DMS53 treated with DMSO at 0.1 percent for 48 hours (cell line): ENCODE data around the gene BORCS5.
A peak's percentile ranks its signal among the peaks of the same experiment; 100 is the strongest.

Experiments
- DNase-seq: peaks from one replicate; lab custom pipeline; 2025; ENCODE audit not compliant: unreplicated experiment; lab: John Stamatoyannopoulos, UW

The BORCS5 gene

DNA sequence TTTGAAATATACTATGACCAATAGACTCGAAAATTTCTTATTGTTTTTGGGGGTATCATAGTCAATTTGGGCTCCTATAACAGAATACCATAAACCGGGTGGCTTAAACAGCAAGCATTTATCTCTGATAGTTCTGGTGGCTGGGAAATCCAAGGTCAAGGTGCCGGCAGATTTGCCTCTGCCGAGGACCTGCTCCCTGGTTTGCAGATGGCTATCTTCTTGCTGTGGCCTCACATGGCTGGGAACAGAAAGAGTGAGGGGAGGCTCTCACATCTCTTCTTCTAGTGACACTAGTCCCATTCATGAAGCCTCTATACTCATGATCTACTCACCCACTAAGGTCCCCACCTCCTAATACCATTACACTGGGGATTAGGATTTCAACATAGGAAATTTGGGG, 70.7 kb downstream of the BORCS5 start:
- no peak for DNase-seq

GRCh38 chr12:12428047-12428446, 71.2 kb downstream of the BORCS5 start:
- DNase-seq, result no peak

DNA sequence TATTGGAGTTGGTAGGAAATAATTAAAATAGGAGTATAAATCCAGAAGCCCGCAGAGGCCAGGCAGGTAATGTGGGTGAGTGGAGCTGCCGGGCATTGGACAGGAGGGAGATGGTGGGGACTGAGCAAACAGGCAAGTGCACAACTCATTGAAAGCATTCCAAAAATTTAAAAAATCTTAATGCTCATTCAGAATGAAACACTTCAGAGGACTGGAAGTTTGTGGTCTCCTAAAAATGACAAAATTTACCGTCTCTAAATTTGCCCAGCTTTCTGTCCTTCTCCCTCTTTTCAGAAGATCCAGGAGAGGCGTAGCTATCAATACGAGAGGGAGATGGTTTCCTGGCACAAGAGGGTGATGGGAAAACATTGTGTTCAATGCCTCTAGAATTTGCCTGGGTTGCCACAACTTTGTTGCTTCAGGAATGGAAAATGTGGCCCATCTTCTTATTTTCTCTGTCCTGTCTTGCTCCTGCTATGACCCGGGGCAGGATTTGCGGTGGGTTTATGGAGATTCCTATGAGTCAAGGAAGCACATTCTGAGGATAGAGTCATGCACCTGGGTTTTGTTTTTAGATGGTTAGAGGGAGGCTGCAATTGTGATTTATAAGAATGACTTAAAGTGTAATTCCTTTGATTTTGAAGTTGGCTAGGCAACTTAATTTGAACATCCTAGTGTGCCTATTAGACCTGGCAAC, 72.2 kb downstream of the BORCS5 start:
- no peak for DNase-seq

- peak; percentile 28 for DNase-seq
These were observed 75.5 kb downstream of the BORCS5 start for GRCh38 chr12:12432364-12432763.

- no peak for DNase-seq
These were observed 76.4 kb downstream of the BORCS5 start for GRCh38 chr12:12433203-12433731.

DNA sequence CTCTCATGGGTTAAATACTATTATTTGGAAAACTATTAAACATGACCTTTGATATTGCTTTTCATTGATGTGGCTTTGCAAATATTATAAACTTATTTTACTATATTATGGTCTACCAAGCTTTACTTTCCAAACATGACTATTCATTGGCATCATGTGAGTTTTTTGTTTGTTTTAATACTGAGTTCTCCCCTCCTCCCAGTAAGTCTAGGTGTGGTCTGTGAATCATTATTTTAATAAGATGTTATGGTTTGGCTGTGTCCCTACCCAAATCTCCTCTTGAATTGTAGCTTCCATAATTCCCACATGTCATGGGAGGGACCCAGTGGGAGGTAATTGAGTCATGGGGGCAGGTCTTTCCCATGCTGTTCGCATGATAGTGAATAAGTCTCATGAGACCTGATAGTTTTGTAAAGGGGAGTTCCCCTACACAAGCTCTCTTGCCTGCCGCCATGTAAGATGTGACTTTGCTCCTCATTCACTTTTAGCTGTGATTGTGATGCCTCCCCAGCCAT, 80.0 kb downstream of the BORCS5 start:
- DNase-seq, result no peak

DNA sequence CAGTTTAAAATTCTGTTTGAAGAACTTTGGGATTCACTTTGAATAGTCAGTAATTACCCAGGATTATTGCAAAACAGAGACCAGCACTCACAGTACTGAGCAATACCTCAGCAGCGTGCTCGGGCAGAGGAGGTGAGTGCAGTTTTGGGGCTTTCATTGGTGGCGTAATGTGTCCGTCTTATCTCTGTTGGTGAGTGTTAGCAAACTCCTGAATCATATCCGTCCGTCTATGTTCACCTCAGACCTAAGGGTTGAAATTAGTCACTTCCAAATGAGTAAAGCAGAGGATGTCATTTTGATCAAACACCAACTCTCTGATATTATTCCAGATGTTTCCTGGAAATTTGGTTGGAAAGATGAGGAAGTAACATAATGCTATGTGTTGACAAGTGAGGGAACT, 82.8 kb downstream of the BORCS5 start:
- no peak for DNase-seq

GRCh38 chr12:12440784-12441428, 84.0 kb downstream of the BORCS5 start:
- no peak for DNase-seq

DNA sequence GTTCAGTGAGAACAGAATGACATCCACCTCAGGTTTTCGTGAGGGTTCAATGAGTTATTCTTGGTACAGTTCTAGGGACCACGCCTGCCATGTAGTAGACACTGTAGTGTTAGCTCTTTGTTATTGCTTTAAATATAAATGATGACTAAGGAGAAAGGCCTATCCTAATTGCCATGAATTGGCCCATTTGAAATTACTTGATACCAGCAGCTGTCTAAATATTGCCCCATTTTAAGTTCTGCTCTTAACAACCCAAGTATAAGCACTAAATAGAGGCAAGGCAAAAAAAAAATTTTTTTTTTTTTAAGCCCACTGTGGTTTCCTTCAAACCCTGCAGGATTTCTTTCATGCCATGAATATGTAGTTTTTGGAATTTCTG, 84.5 kb downstream of the BORCS5 start:
- no peak for DNase-seq

DNA sequence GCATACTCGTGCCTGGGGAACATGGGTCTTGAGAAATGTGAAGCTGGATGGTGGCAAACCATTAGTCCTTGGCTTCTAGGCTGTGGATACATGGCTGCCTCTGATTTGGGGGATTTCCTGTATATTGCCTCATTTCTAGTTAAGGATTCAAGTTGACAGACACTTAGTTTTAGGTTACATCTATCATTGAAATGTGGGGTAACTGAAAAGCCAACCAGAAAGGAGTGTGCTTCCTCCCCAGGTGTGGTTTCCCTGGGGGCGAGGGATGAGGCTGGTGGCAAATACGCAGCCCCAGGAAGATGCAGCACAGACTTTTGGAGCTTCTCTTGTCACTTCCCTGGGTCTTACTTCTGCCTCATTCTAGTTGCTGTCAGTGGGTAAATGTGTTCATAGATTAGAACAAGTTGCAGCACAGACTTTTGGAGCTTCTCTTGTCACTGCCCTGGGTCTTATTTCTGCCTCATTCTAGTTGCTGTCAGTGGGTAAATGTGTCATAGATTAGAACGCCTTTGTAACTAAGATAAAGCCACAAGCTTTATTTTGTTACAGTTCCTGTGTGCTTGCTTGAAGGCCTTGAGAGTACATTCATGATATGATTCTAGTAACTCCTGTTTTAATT, 85.1 kb downstream of the BORCS5 start:
- DNase-seq, result no peak

DNA sequence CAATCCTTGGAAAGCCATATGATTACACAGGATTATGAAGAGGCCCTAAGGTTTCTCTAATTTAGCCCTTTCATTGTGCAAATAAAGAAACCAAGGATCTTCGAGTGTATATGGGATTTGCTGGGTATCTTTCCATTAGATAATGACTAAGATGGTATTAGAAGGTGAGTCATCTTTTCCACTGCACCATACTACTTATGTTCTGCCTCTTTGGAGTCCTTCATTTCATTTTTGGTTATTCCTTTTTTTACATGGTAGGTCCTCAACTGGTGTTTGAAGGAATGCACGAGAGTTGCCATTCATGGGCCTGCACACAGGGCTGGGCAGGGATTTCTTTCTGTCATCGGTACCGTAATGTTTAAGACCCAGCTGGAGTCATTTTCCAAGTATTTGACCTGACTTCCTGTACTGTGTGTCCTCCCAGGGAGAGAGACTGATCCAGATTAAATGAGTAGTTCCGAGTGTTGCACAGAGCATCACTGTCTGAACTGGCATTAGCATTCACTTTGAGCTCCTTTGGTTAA, 85.7 kb downstream of the BORCS5 start:
- no peak for DNase-seq

DNA sequence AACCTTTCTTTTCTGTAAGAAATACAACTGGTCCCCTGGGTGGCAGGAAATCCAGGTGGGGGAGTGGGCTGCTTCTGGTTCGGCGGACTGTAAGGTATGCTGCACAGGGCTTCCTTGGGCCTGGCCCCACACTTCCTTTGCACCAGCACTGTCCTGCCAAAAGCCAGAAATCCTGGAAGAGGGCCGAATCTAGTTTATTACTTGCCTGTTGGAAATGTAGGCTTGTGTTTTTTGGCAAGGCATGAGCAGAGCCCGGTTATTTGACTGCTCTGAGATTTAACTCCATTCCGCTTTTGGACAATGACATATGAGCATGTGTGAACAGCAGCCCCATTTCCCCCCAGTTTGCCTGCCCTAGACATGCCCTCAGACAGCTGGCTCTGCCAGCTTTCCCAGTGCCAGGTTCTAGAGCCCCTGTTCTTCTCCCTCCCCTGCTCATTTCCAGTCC, 86.6 kb downstream of the BORCS5 start:
- DNase-seq, result no peak

DNA sequence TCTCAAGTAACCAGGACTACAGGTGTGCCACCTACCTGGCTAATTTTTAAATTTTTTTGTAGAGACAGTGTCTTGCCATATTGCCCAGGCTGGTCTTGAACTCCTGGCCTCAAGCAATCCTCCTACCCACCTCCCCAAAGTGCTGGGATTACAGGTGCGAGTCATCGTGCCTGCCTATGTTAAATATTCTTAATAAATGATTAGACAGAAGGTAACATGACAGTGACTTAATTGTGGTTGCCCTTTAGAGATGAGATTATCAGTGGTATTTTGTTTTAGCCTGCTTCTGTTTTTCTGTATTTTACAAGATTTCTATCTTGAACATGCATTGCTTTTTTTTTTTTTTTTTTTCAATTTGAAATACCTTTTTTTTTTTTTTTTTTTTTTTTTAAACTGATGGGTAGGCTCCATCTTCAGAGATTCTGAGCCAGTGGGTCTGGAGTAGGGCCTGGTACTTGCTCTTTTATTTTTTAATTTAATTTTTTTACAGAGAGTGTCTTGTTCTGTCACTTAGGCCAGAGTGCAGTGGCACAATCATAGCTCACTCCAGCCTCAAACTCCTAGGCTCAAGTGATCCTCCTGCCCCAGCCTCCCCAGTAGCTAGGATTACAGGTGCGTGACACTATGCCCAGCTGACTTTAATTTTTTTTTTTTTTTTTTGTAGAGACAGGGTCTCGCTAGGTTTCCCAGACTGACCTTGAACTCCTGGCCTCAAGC, 88.4 kb downstream of the BORCS5 start:
- no peak for DNase-seq

- DNase-seq, result no peak
These were observed 89.0 kb downstream of the BORCS5 start for GRCh38 chr12:12445882-12446181.

- no peak for DNase-seq
These were observed 89.9 kb downstream of the BORCS5 start for GRCh38 chr12:12446786-12447185.

DNA sequence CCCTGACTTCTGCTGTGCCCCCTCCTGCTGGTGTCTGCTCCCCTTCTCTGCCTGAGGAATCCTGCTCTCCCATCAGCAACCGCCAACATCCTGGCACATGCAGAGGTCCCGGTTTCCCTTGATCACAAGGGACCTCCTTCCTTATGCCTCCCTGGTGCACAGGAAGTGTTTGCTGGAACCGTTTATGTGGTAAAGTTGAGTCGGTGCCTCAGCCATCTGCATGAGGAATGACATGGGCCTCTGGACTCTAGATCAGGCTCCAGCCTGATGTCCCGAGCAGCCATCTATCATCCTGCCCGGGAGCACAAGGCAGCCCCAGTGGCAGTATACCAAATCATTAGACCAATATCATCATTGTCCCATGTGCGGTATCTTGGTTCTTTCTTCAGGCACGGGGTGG, 90.4 kb downstream of the BORCS5 start:
- no peak for DNase-seq

DNA sequence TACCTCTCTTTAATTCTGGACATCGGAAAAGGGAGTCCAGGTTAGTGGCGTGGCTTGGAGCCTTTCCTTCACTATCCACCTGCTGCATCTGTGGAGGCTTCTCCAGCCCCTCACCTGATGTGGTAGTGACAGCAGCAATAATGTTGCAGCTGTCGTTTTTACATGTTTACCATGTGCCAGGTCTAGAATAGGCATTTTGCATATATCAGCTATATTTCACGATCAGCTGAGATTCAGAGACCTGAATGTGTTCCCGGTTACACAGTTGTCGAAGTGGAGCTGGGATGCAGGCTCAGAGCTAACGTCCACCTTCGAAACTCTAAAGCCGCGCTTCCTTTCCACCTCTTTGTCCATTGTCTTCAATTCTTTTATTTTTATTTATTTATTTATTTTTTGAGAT, 91.0 kb downstream of the BORCS5 start:
- DNase-seq, result no peak

GRCh38 chr12:12449533-12450025, 92.7 kb downstream of the BORCS5 start:
- DNase-seq, result no peak

DNA sequence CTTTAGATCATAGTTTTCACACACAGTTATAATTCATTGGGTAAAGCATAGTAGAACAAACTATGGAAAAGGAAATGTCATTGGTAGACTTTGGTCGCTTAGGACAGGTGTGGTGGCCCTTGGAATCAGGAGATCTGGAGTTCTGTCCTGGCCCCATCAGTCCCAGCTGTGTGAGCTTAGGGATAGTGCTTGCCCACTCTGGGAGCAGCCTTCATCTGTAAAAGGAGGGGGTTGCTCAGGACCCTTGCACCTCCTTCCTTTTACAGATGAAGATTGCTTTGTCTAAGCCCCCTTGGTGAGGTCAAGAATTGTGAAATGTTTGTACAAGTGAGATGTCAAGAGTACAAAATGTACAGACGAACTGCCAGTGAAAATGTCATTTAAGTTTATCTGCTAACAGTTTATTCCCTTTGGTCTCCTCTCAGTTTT, 93.2 kb downstream of the BORCS5 start:
- no peak for DNase-seq

DNA sequence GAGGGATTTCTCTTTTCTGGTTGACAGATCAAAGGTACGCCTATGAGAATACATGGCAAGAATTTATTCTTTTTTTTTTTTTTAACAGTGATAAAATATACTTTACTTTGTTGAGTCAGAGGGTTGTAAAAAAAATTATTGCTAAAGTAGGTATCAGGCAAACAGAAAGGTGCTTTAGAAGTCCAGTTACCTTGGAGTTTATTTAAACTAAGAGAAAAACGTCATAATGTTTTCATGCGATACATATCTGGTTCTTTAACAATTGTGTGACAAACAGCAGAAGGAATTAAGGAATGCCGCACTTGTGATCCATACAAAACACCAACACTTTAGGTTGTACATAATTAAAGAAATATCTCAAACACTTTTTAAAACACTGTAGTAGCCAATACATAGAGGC, 94.2 kb downstream of the BORCS5 start:
- no peak for DNase-seq

DNA sequence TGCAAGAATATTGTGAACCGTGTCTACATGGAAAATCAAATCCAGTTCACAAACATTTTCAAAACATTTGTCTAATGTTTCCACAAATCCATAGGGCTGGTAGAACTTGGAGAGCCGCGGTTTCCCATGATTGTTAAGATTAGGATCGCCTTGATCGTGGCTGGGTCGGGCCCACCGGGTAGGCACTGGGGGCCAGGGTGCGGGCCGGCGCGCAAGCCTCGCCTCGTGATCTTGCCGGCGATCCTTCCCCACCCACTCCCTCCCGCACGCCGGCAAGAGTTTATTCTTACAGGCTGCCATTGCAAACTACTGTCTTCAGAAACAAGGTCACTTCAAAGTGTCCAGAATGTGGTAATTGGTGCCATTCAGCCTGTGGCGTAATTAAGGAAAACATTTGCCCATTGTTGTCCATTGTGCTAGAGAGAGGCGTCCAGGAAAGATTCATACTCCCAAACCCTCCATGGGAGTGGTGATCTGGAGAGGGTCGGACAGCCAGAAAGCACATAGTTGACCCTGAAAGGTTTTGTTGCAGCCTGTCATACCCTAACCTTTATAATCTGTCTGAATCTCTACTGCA, 95.5 kb downstream of the BORCS5 start:
- DNase-seq, result no peak
